Endothelial cell of umbilical vein (primary cell): Measurements from ENCODE around the gene LRRC3C. TPM values are rescaled to one million over a fixed set of nuclear protein-coding genes. Genes with fewer than 3 reads are reported as not detected.

Experiments used
- BruUV-seq: library from RNA; stranded (reverse); fragments of 400-500 nt; replicated peaks from 2 replicates; lab custom pipeline; 2021; lab: Mats Ljungman, UMichigan
- CTCF ChIA-PET: fragments of 300-600, 350-600 bp; sonication (Branson Sonifier 250); formaldehyde crosslinking; loops from one replicate; lab custom pipeline; 2021; ENCODE audit warnings: antibody characterized with exemption, inconsistent platforms; lab: Charles Lee
- POLR2A ChIA-PET: fragments of 300-600, 350-600 bp; sonication (Branson Sonifier 250); formaldehyde crosslinking; loops from one replicate; lab custom pipeline; 2021; ENCODE audit warnings: antibody characterized with exemption, inconsistent platforms; lab: Charles Lee
- DNase-seq: peaks from one replicate; pipeline ENCODE4 v3.0.0-alpha.2; 2011; ENCODE audit warnings: low read depth, low spot score
- FAIRE-seq: peaks from 2 replicates; lab custom pipeline; 2011; peaks lifted over from hg19 to GRCh38; lab: Jason Lieb, UNC
- H2AFZ ChIP-seq: 2 replicates; pipeline ENCODE4 v1.6.0; 2012; ENCODE audit warnings: low read depth, low read length, control low read depth, inconsistent platforms
- H3K27ac ChIP-seq: 2 replicates; pipeline ENCODE4 v1.5.1; 2011; ENCODE audit warnings: low read depth, mild to moderate bottlenecking, control low read depth, low read length, moderate library complexity; ENCODE audit not compliant: insufficient read depth
- H3K27me3 ChIP-seq, 2 experiments: 2 replicates each; pipeline versions ENCODE4 v1.6.0 to v1.6.1; 2011; ENCODE audit warnings: low read length in 2 of 2, mixed read lengths in 1 of 2; ENCODE audit not compliant: control insufficient read depth in 2 of 2, insufficient read depth in 2 of 2
- H3K36me3 ChIP-seq, 2 experiments: 2 replicates in 1 of 2; 3 replicates in 1 of 2; pipeline ENCODE4 v1.5.1; 2011; ENCODE audit warnings: low read length in 2 of 2, mild to moderate bottlenecking in 1 of 2, moderate library complexity in 1 of 2; ENCODE audit not compliant: control insufficient read depth in 2 of 2, insufficient read depth in 2 of 2; ENCODE audit errors: extremely low read depth in 1 of 2
- H3K4me1 ChIP-seq: 3 replicates; pipeline ENCODE4 v1.5.1; 2011; ENCODE audit warnings: mild to moderate bottlenecking, low read length; ENCODE audit not compliant: control insufficient read depth, insufficient read depth; ENCODE audit errors: extremely low read depth
- H3K4me2 ChIP-seq: 2 replicates; pipeline ENCODE4 v1.6.1; 2011; ENCODE audit warnings: low read length, control low read depth, mixed read lengths; ENCODE audit not compliant: insufficient read depth
- H3K4me3 ChIP-seq, 3 experiments: fragments of 200-600 bp in 1 of 3; sonication (generic), shearing (Covaris generic) in 1 of 3; replicated peaks in 1 of 3; 2 replicates each; pipeline ENCODE4 v1.5.1; 2011 to 2016; ENCODE audit warnings: control low read depth in 3 of 3, low read length in 3 of 3, mild to moderate bottlenecking in 2 of 3, inconsistent platforms in 1 of 3, low read depth in 1 of 3, moderate library complexity in 1 of 3; ENCODE audit not compliant: insufficient read depth in 1 of 3
- H3K79me2 ChIP-seq: 2 replicates; pipeline ENCODE4 v1.6.0; 2012; ENCODE audit warnings: low read length, inconsistent platforms; ENCODE audit not compliant: control insufficient read depth, insufficient read depth
- H3K9ac ChIP-seq: replicated peaks from 2 replicates; pipeline ENCODE3; 2011; ENCODE audit warnings: low read length, control low read depth; ENCODE audit not compliant: insufficient read depth; ENCODE audit errors: extremely low read depth
- H3K9me1 ChIP-seq: replicated peaks from 3 replicates; pipeline ENCODE4 v1.6.0; 2011; ENCODE audit warnings: mild to moderate bottlenecking, low read length; ENCODE audit not compliant: control insufficient read depth, insufficient read depth; ENCODE audit errors: extremely low read depth
- H3K9me3 ChIP-seq: replicated peaks from 2 replicates; pipeline ENCODE4 v1.5.1; 2012; ENCODE audit warnings: low read length, inconsistent platforms; ENCODE audit not compliant: control insufficient read depth, insufficient read depth
- H4K20me1 ChIP-seq: replicated peaks from 2 replicates; pipeline ENCODE3; 2011; ENCODE audit warnings: mild to moderate bottlenecking, low read length; ENCODE audit not compliant: control insufficient read depth, insufficient read depth; ENCODE audit errors: extremely low read depth
- EZH2 ChIP-seq: IDR thresholded peaks from 2 replicates; pipeline ENCODE4 v1.6.1; 2012; ENCODE audit warnings: borderline replicate concordance, low read depth, mild to moderate bottlenecking, moderate library complexity, low read length, inconsistent platforms; ENCODE audit not compliant: severe bottlenecking
- FOS ChIP-seq: IDR thresholded peaks from 2 replicates; pipeline ENCODE4 v1.6.1; 2011; ENCODE audit warnings: mild to moderate bottlenecking, low read length, moderate library complexity, borderline replicate concordance; ENCODE audit not compliant: insufficient read depth
- GATA2 ChIP-seq: IDR thresholded peaks from 2 replicates; pipeline ENCODE4 v1.7.0; 2011; ENCODE audit warnings: low read depth, mild to moderate bottlenecking, moderate library complexity, mixed read lengths, low read length; ENCODE audit not compliant: insufficient read length, insufficient read depth
- JUN ChIP-seq: IDR thresholded peaks from 2 replicates; pipeline ENCODE4 v1.6.1; 2011; ENCODE audit warnings: borderline replicate concordance, low read depth; ENCODE audit not compliant: insufficient read length, insufficient read depth
- MYC ChIP-seq: IDR thresholded peaks from one replicate; pipeline ENCODE4 v1.6.1; 2011; ENCODE audit warnings: mild to moderate bottlenecking, low read depth, low read length
- POLR2A ChIP-seq: IDR thresholded peaks from 2 replicates; pipeline ENCODE4 v1.6.1; 2012; ENCODE audit warnings: low read depth, mild to moderate bottlenecking, control low read depth, low read length
- POLR2AphosphoS5 ChIP-seq: IDR thresholded peaks from 2 replicates; pipeline ENCODE4 v1.6.1; 2012; ENCODE audit warnings: low read depth, mild to moderate bottlenecking, control low read depth, low read length, moderate library complexity; ENCODE audit not compliant: insufficient read depth
- dilution Hi-C: fragments of 300-500 bp; cut with MboI; formaldehyde crosslinking; loops from one replicate; pipeline ENCODE4 v1.15.0; 2019; ENCODE audit warnings: low sequenced_read_pairs; ENCODE audit not compliant: extremely low pct_ligation_motif_present
- intact Hi-C: fragments of 100-400 bp; cut with micrococcal nuclease; formaldehyde crosslinking; loops from one replicate; pipeline ENCODE4 v1.10.0; 2022
- polyA plus RNA-seq, 4 experiments: library from polyadenylated mRNA; depleted of rRNA in 3 of 4; stranded (reverse) in 3 of 4; unstranded in 1 of 4; fragments of >200 nt; gene quantifications; 2 replicates each; pipeline versions ENCODE4 v1.2.1 to v1.2.3, GENCODE V29; 2011 to 2012; ENCODE audit warnings: missing spikeins in 1 of 4
- total RNA-seq: library from RNA; stranded (reverse); gene quantifications from 2 replicates; pipeline ENCODE4 v1.2.3, GENCODE V29; 2021
- TF ChIP-seq, protein P1 (sequence below): IDR thresholded peaks from 2 replicates; pipeline ENCODE4 v1.6.1; 2011; ENCODE audit not compliant: insufficient read depth, insufficient read length
- TF ChIP-seq, protein P2 (sequence below), 2 donors: IDR thresholded peaks; 1 replicate in 1 of 2; 2 replicates in 1 of 2; pipeline ENCODE4 v1.5.1; 2011; ENCODE audit warnings: low read length in 2 of 2, mild to moderate bottlenecking in 2 of 2, moderate library complexity in 2 of 2, control low read depth in 1 of 2, inconsistent platforms in 1 of 2, low read depth in 1 of 2; ENCODE audit not compliant: insufficient read depth in 1 of 2; ENCODE audit errors: extremely low read depth in 1 of 2

Gene LRRC3C
- total and polyA plus RNA-seq, 2 donors (not counting 3 experiments of a cell fraction or from before 2014, with no cell fraction given), result not detected

DNA sequence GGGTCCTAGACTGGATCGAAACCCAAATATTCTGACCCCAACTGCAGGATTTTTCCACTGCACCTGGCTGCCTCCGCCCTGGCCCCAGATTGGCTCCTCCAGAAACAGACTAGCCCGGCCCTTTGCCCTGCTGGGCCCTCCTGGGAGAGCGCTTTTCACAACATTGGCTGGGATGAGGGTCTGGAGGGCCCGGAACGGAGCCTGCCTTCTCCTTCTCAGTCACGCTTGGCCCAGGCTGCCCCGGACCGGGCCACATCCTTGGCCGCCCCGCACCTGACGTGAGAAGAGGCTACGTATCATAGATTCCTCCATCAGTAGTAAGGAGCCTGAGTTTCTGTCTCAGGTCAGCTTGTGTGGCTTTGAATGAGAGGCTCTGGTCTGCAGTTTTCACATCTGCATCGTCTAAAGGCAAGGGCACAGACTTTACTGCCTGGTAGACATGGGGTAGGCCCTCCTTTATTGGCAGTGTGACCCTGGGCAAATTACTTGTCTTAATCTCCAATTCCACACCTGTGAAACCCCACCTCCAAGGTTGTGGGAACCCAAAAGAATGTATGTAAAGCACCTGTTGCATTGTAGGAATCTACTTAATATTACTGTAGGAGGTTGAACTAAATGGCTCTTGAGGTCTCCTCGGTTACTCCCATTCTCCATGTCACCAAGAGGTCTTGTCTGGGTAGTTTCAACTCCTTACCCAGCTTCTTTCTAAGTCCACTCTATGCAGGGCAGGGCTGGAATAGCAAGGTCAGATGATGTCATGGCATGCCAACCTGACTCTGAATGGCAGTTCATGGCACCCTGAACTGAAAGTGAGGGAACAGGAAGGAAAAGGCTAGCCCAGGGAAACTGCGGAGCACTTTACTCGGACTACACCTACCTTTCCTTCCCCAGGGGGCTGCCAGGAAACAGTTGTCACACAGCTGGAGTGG is 661 bp downstream of the LRRC3C start:
- intact Hi-C loops (loop anchor here (2.0 kb wide), 1 partner anchor 53 kb away; the partner anchor contains the start of gene PSMD3), dilution Hi-C loops (no loop called here)
- peak overlapping the region; percentile 58 for H3K4me2 ChIP-seq
- H3K27ac ChIP-seq, result peak overlapping the region; percentile 100
- no peaks in the 10 kb centered on the region for H4K20me1 ChIP-seq
- no peaks in the 10 kb centered on the region for H3K27me3 ChIP-seq
- POLR2A ChIA-PET, result interaction anchor here (0.6 to 0.7 kb wide), 2 partner anchors 52 to 467 kb away, joined by 3 to 5 read pairs; partner anchors contain the start of gene PSMD3
- BruUV-seq, result TSS peak; percentile 65
- CTCF ChIA-PET, result interaction anchor here (1.8 to 2.2 kb wide), 2 partner anchors 30 to 52 kb away, joined by 6 to 9 read pairs; partner anchors contain the start of gene PSMD3
- peaks cover 24% of the 10 kb centered on the region for H3K79me2 ChIP-seq
- TF ChIP-seq, protein P1, sequence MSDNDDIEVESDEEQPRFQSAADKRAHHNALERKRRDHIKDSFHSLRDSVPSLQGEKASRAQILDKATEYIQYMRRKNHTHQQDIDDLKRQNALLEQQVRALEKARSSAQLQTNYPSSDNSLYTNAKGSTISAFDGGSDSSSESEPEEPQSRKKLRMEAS, result no peak
- TF ChIP-seq POLR2AphosphoS5 (no peak), POLR2A (no peak), MYC (no peak), GATA2 (no peak), EZH2 (no peak), FOS (no peak), JUN (no peak)
- TF ChIP-seq, protein P2, sequence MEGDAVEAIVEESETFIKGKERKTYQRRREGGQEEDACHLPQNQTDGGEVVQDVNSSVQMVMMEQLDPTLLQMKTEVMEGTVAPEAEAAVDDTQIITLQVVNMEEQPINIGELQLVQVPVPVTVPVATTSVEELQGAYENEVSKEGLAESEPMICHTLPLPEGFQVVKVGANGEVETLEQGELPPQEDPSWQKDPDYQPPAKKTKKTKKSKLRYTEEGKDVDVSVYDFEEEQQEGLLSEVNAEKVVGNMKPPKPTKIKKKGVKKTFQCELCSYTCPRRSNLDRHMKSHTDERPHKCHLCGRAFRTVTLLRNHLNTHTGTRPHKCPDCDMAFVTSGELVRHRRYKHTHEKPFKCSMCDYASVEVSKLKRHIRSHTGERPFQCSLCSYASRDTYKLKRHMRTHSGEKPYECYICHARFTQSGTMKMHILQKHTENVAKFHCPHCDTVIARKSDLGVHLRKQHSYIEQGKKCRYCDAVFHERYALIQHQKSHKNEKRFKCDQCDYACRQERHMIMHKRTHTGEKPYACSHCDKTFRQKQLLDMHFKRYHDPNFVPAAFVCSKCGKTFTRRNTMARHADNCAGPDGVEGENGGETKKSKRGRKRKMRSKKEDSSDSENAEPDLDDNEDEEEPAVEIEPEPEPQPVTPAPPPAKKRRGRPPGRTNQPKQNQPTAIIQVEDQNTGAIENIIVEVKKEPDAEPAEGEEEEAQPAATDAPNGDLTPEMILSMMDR (IDR thresholded peaks at IDR 0.05; ENCODE audit: extremely low read depth in 1 of 2, insufficient read depth in 1 of 2, low read depth in 1 of 2, low read length in 2 of 2), result no peak
- peak; percentile 19 for DNase-seq
- peak overlapping the region; percentile 84 for H3K9ac ChIP-seq
- no peaks in the 10 kb centered on the region for H3K9me1 ChIP-seq
- H3K9me3 ChIP-seq, result no peaks in the 10 kb centered on the region
- H2AFZ ChIP-seq, result peak overlapping the region; percentile 62
- H3K4me3 ChIP-seq, result peak overlapping the region in 2 of 3 experiments; percentile 38 to 94
- peaks cover 0 to 4% of the 10 kb centered on the region in 2 experiments for H3K36me3 ChIP-seq
- peak; percentile 70 for FAIRE-seq
- peaks cover 43% of the 10 kb centered on the region for H3K4me1 ChIP-seq
